HG03558 (cell line): ENCODE data around the gene IKBKE.

Experiments
- ATAC-seq: cut with Tn5 transposase; IDR thresholded peaks from one replicate; pipeline ENCODE4 v1.9.1; 2021; ENCODE audit warnings: moderate number of reproducible peaks; ENCODE audit not compliant: unreplicated experiment; ENCODE audit errors: extremely low read depth

IKBKE gene

GRCh38 chr1:206509612-206510257 lies 39.5 kb downstream of the IKBKE start:
- no peak for ATAC-seq

- ATAC-seq: no peak
Observed at GRCh38 chr1:206510371-206510770, 40.1 kb downstream of the IKBKE start.

- ATAC-seq: no peak
Observed at GRCh38 chr1:206511362-206512057, 41.2 kb downstream of the IKBKE start.

- ATAC-seq: no peak
Observed at GRCh38 chr1:206512058-206512850, 42.0 kb downstream of the IKBKE start.

GRCh38 chr1:206512851-206513180 lies 42.5 kb downstream of the IKBKE start:
- ATAC-seq: no peak

GRCh38 chr1:206513312-206514111 lies 43.2 kb downstream of the IKBKE start:
- ATAC-seq: no peak

GRCh38 chr1:206514813-206515387 lies 44.6 kb downstream of the IKBKE start:
- no peak for ATAC-seq

- ATAC-seq: no peak
Observed at GRCh38 chr1:206516728-206516990, 46.4 kb downstream of the IKBKE start.

- no peak for ATAC-seq
Observed at GRCh38 chr1:206517784-206518183, 47.5 kb downstream of the IKBKE start.

GRCh38 chr1:206518206-206518605 lies 47.9 kb downstream of the IKBKE start:
- no peak for ATAC-seq

GRCh38 chr1:206518743-206519142 lies 48.5 kb downstream of the IKBKE start:
- no peak for ATAC-seq

- no peak for ATAC-seq
Observed at GRCh38 chr1:206521127-206521526, 50.9 kb downstream of the IKBKE start.

- ATAC-seq: no peak
Observed at GRCh38 chr1:206521694-206522402, 51.6 kb downstream of the IKBKE start.

- no peak for ATAC-seq
Observed at GRCh38 chr1:206524739-206525364, 54.6 kb downstream of the IKBKE start.

- ATAC-seq: no peak
Observed at GRCh38 chr1:206526064-206526911, 56.0 kb downstream of the IKBKE start.

GRCh38 chr1:206529425-206529824 lies 59.1 kb downstream of the IKBKE start:
- no peak for ATAC-seq

GRCh38 chr1:206532368-206532767 lies 62.1 kb downstream of the IKBKE start:
- no peak for ATAC-seq

GRCh38 chr1:206534552-206534951 lies 64.3 kb downstream of the IKBKE start:
- no peak for ATAC-seq

GRCh38 chr1:206535853-206536188 lies 65.5 kb downstream of the IKBKE start:
- ATAC-seq: no peak
